ENCODE measurements around the gene PLEKHA4.
A peak's percentile ranks its signal among the peaks of the same experiment; 100 is the strongest.

The PLEKHA4 gene

GRCh38 chr19:48830965-48831364, 37.5 kb downstream of the PLEKHA4 start:
- DNase-seq (ENCODE audit: low read depth in 2 of 2), result no peak

- no peak for DNase-seq (ENCODE audit: low read depth in 2 of 2)
These were observed 38.3 kb downstream of the PLEKHA4 start for GRCh38 chr19:48830088-48830487.

- no peak for DNase-seq (ENCODE audit: low read depth in 2 of 2)
These were observed 41.8 kb downstream of the PLEKHA4 start for GRCh38 chr19:48826606-48827020.

- no peak for DNase-seq (ENCODE audit: low read depth in 2 of 2)
These were observed 45.9 kb downstream of the PLEKHA4 start for GRCh38 chr19:48822514-48822913.

GRCh38 chr19:48821633-48822032, 46.8 kb downstream of the PLEKHA4 start:
- DNase-seq (ENCODE audit: low read depth in 2 of 2), result no peak

- no peak for DNase-seq (ENCODE audit: low read depth in 2 of 2)
These were observed 49.0 kb downstream of the PLEKHA4 start for GRCh38 chr19:48819366-48819816.

GRCh38 chr19:48818234-48818820, 50.1 kb downstream of the PLEKHA4 start:
- DNase-seq (ENCODE audit: low read depth in 2 of 2), result no peak

- DNase-seq (ENCODE audit: low read depth in 2 of 2), result no peak
These were observed 50.8 kb downstream of the PLEKHA4 start for GRCh38 chr19:48817585-48818124.

- DNase-seq (ENCODE audit: low read depth in 2 of 2), result no peak
These were observed 52.4 kb downstream of the PLEKHA4 start for GRCh38 chr19:48815870-48816501.

- no peak for DNase-seq (ENCODE audit: low read depth in 2 of 2)
These were observed 53.5 kb downstream of the PLEKHA4 start for GRCh38 chr19:48814895-48815294.

GRCh38 chr19:48813123-48813913, 55.1 kb downstream of the PLEKHA4 start:
- no peak for DNase-seq (ENCODE audit: low read depth in 2 of 2)

GRCh38 chr19:48812094-48812929, 56.1 kb downstream of the PLEKHA4 start:
- peak; percentile 12 to 51 for DNase-seq (ENCODE audit: low read depth in 2 of 2)

- DNase-seq (ENCODE audit: low read depth in 2 of 2), result no peak
These were observed 58.3 kb downstream of the PLEKHA4 start for GRCh38 chr19:48810151-48810550.

GRCh38 chr19:48807590-48808308, 60.7 kb downstream of the PLEKHA4 start:
- DNase-seq (ENCODE audit: low read depth in 2 of 2), result no peak

GRCh38 chr19:48806818-48807589, 61.4 kb downstream of the PLEKHA4 start:
- no peak for DNase-seq (ENCODE audit: low read depth in 2 of 2)

GRCh38 chr19:48806518-48806817, 61.9 kb downstream of the PLEKHA4 start:
- no peak for DNase-seq (ENCODE audit: low read depth in 2 of 2)

GRCh38 chr19:48805452-48805851, 63.0 kb downstream of the PLEKHA4 start:
- DNase-seq (ENCODE audit: low read depth in 2 of 2), result no peak

- no peak for DNase-seq (ENCODE audit: low read depth in 2 of 2)
These were observed 63.9 kb downstream of the PLEKHA4 start for GRCh38 chr19:48804496-48804895.

GRCh38 chr19:48802623-48803022, 65.8 kb downstream of the PLEKHA4 start:
- no peak for DNase-seq (ENCODE audit: low read depth in 2 of 2)

Measured in stimulated activated CD8-positive, alpha-beta memory T cell treated with anti-CD3 and anti-CD28 coated beads, Interleukin-7, amount 100 ng/mL, for 4 hours (primary cell).